GM23338 (cell line): ENCODE data around the gene MYOM1. TPM values are rescaled to one million over a fixed set of nuclear protein-coding genes. Genes with fewer than 3 reads are reported as not detected.
A peak's percentile ranks its signal among the peaks of the same experiment; 100 is the strongest.

ENCODE experiments used
- ATAC-seq: fragments of 200-7000 bp; cut with Tn5 transposase; 3 replicates; pipeline ENCODE4 v1.9.1; 2020
- DNase-seq: peaks from one replicate; pipeline ENCODE4 v3.0.0-alpha.2; 2015; ENCODE audit warnings: low spot score
- H2AFZ ChIP-seq: fragments of 200-600 bp; sonication (generic); 2 replicates; pipeline ENCODE4 v1.8.0; 2016; ENCODE audit warnings: antibody characterized with exemption, mild to moderate bottlenecking, moderate library complexity
- H3F3A ChIP-seq: fragments of 200-600 bp; sonication (generic); replicated peaks from 2 replicates; pipeline ENCODE4 v1.8.0; 2017; ENCODE audit warnings: antibody characterized with exemption, mixed run types, low read depth
- H3K27ac ChIP-seq: fragments of 200-600 bp; sonication (generic); 2 replicates; pipeline ENCODE4 v1.6.1; 2016; ENCODE audit warnings: low read depth
- H3K27me3 ChIP-seq: fragments of 200-600 bp; sonication (generic); 2 replicates; pipeline ENCODE4 v1.8.0; 2016; ENCODE audit warnings: mild to moderate bottlenecking, mixed run types, moderate library complexity; ENCODE audit not compliant: insufficient read depth
- H3K36me3 ChIP-seq: fragments of 200-600 bp; sonication (generic); 2 replicates; pipeline ENCODE4 v1.8.0; 2016; ENCODE audit warnings: mild to moderate bottlenecking; ENCODE audit not compliant: insufficient read depth
- H3K4me1 ChIP-seq: fragments of 200-600 bp; sonication (generic); 2 replicates; pipeline ENCODE4 v1.8.0; 2016; ENCODE audit warnings: mild to moderate bottlenecking, moderate library complexity; ENCODE audit not compliant: insufficient read depth
- H3K4me2 ChIP-seq: fragments of 200-600 bp; sonication (generic); 2 replicates; pipeline ENCODE4 v1.7.1; 2017; ENCODE audit warnings: mixed run types
- H3K4me3 ChIP-seq: fragments of 200-600 bp; sonication (generic); 2 replicates; pipeline ENCODE4 v1.6.1; 2016; ENCODE audit warnings: mixed run types
- H3K79me2 ChIP-seq: fragments of 200-600 bp; sonication (generic); replicated peaks from 2 replicates; pipeline ENCODE4 v1.8.0; 2017; ENCODE audit warnings: mild to moderate bottlenecking; ENCODE audit not compliant: insufficient read depth
- H3K9me2 ChIP-seq: fragments of 200-600 bp; sonication (generic); 2 replicates; pipeline ENCODE4 v1.8.0; 2017; ENCODE audit not compliant: insufficient read depth
- H4K20me1 ChIP-seq: fragments of 200-600 bp; sonication (generic); replicated peaks from 2 replicates; pipeline ENCODE4 v1.8.0; 2017; ENCODE audit warnings: mild to moderate bottlenecking; ENCODE audit not compliant: insufficient read depth
- H3K27ac Mint-ChIP-seq: 2 replicates; pipeline ENCODE4 v1.8.0; 2020; ENCODE audit warnings: inconsistent platforms, mild to moderate bottlenecking, moderate library complexity, mixed read lengths
- H3K27me3 Mint-ChIP-seq: 3 replicates; pipeline ENCODE4 v1.8.0; 2022; ENCODE audit warnings: low read depth, mild to moderate bottlenecking, moderate library complexity, mixed read lengths, inconsistent platforms; ENCODE audit not compliant: insufficient read depth, poor library complexity
- H3K36me3 Mint-ChIP-seq: 3 replicates; pipeline ENCODE4 v1.8.0; 2021; ENCODE audit warnings: low read depth, mild to moderate bottlenecking, inconsistent platforms, moderate library complexity, mixed read lengths
- H3K4me1 Mint-ChIP-seq: 3 replicates; pipeline ENCODE4 v1.8.0; 2020; ENCODE audit warnings: mild to moderate bottlenecking, inconsistent platforms, mixed read lengths
- H3K4me3 Mint-ChIP-seq: 3 replicates; pipeline ENCODE4 v1.8.0; 2021; ENCODE audit warnings: moderate library complexity, mild to moderate bottlenecking, inconsistent platforms, mixed read lengths
- H3K9me3 Mint-ChIP-seq: 3 replicates; pipeline ENCODE4 v1.8.0; 2020; ENCODE audit warnings: moderate library complexity, mild to moderate bottlenecking, inconsistent platforms, mixed read lengths
- CREB1 ChIP-seq: fragments of 250-450 bp; sonication (Bioruptor Pico); IDR thresholded peaks from 2 replicates; pipeline ENCODE4 v1.5.0; 2020; ENCODE audit warnings: low read depth, mild to moderate bottlenecking, moderate library complexity
- CTCF ChIP-seq, 2 experiments: fragments of 200-600 bp in 1 of 2; sonication (generic) in 1 of 2; conservative IDR thresholded peaks; 2 replicates each; pipeline versions ENCODE4 v1.5.1 to v1.6.1; 2016 to 2017; ENCODE audit warnings: antibody characterized with exemption in 2 of 2, low read depth in 2 of 2, mild to moderate bottlenecking in 2 of 2, moderate library complexity in 1 of 2
- ETS1 ChIP-seq: IDR thresholded peaks from 2 replicates; pipeline ENCODE4 v1.6.1; 2016; ENCODE audit warnings: antibody characterized with exemption
- EZH2 ChIP-seq: fragments of 200-600 bp; sonication (generic); IDR thresholded peaks from one replicate; pipeline ENCODE4 v1.8.0; 2017; ENCODE audit warnings: antibody characterized with exemption, mild to moderate bottlenecking, low read depth; ENCODE audit not compliant: unreplicated experiment
- EZH2phosphoT487 ChIP-seq: fragments of 200-600 bp; sonication (generic); IDR thresholded peaks from one replicate; pipeline ENCODE4 v1.8.1; 2018; ENCODE audit warnings: antibody characterized with exemption; ENCODE audit not compliant: unreplicated experiment
- JUNB ChIP-seq: IDR thresholded peaks from one replicate; pipeline ENCODE4 v1.6.1; 2016; ENCODE audit warnings: antibody characterized with exemption; ENCODE audit not compliant: unreplicated experiment
- NANOG ChIP-seq: IDR thresholded peaks from 2 replicates; pipeline ENCODE4 v1.6.1; 2016; ENCODE audit warnings: antibody characterized with exemption, borderline replicate concordance
- POLR2AphosphoS5 ChIP-seq: IDR thresholded peaks from 2 replicates; pipeline ENCODE4 v1.6.1; 2016; ENCODE audit warnings: antibody characterized with exemption, low read depth
- STAT1 ChIP-seq: IDR thresholded peaks from one replicate; pipeline ENCODE4 v1.6.1; 2016; ENCODE audit warnings: antibody characterized with exemption; ENCODE audit not compliant: unreplicated experiment
- ZNF114 ChIP-seq: fragments of 250-450 bp; sonication (Bioruptor Pico); IDR thresholded peaks from 2 replicates; pipeline ENCODE4 v1.5.0; 2020; ENCODE audit warnings: mild to moderate bottlenecking, moderate library complexity
- ZNF331 ChIP-seq: fragments of 250-450 bp; sonication (Bioruptor Pico); IDR thresholded peaks from 2 replicates; pipeline ENCODE4 v1.5.0; 2020; ENCODE audit warnings: low read depth, mild to moderate bottlenecking, moderate library complexity
- ZNF462 ChIP-seq: fragments of 250-450 bp; sonication (Bioruptor Pico); IDR thresholded peaks from 2 replicates; pipeline ENCODE4 v1.5.0; 2020; ENCODE audit warnings: mild to moderate bottlenecking, moderate library complexity
- polyA plus RNA-seq: library from polyadenylated mRNA; unstranded; fragments of >200 nt; fragmentation: Nextera tagmentation; extraction: Ambion mirVana; gene quantifications from 2 replicates; pipeline ENCODE4 v1.2.1, GENCODE V29; 2016
- total RNA-seq: library from RNA; depleted of rRNA; stranded (reverse); fragments of >200 nt; shearing (Covaris generic); gene quantifications from 2 replicates; pipeline ENCODE4 v1.2.3, GENCODE V29; 2014

The MYOM1 gene
- total and polyA plus RNA-seq, 2 experiments from 2014 or later = 0.27 to 0.38 TPM

GRCh38 chr18:3055816-3056215 is 164.0 kb downstream of the MYOM1 start:
- DNase-seq = peak; percentile 38
- ATAC-seq = no peak
- Histone ChIP-seq H3K36me3 (no peaks in the 10 kb centered on the region), H3K9me2 (no peaks in the 10 kb centered on the region), H3K4me1 (peaks cover 5% of the 10 kb centered on the region; the same call in 1 of the 2 replicates), H3K79me2 (no peaks in the 10 kb centered on the region), H2AFZ (no peak overlapping the region), H3K4me2 (no peak overlapping the region), H4K20me1 (no peaks in the 10 kb centered on the region), H3K27ac (no peak overlapping the region), H3F3A (no peaks in the 10 kb centered on the region), H3K4me3 (no peak overlapping the region), H3K27me3 (no peaks in the 10 kb centered on the region)
- H3K4me3 Mint-ChIP-seq = no peak overlapping the region
- peaks cover 6% of the 10 kb centered on the region; the same call in 2 of the 3 replicates for H3K9me3 Mint-ChIP-seq
- peaks cover 6% of the 10 kb centered on the region; the same call in 2 of the 3 replicates for H3K36me3 Mint-ChIP-seq
- H3K27ac Mint-ChIP-seq = no peak overlapping the region
- H3K4me1 Mint-ChIP-seq = peaks cover 10% of the 10 kb centered on the region
- H3K27me3 Mint-ChIP-seq = peaks cover 1% of the 10 kb centered on the region
- no peak for TF ChIP-seq EZH2phosphoT487
- TF ChIP-seq NANOG = no peak
- TF ChIP-seq CREB1 (CRISPR knock-in tag) = no peak
- TF ChIP-seq POLR2AphosphoS5 = no peak
- TF ChIP-seq ZNF114 (CRISPR knock-in tag) = no peak
- TF ChIP-seq STAT1 = no peak

- Histone ChIP-seq H3K27me3 (no peaks in the 10 kb centered on the region), H3F3A (no peaks in the 10 kb centered on the region), H3K4me1 (peaks cover 9% of the 10 kb centered on the region; the same call in 1 of the 2 replicates), H3K4me3 (no peak overlapping the region), H3K79me2 (no peaks in the 10 kb centered on the region), H2AFZ (no peak overlapping the region), H3K36me3 (no peaks in the 10 kb centered on the region), H3K9me2 (no peaks in the 10 kb centered on the region), H3K4me2 (no peak overlapping the region), H3K27ac (no peak overlapping the region), H4K20me1 (no peaks in the 10 kb centered on the region)
- Mint-ChIP-seq H3K4me1 (peaks cover 10% of the 10 kb centered on the region), H3K27ac (no peak overlapping the region), H3K4me3 (no peak overlapping the region), H3K27me3 (peaks cover 1% of the 10 kb centered on the region), H3K36me3 (peaks cover 6% of the 10 kb centered on the region; the same call in 2 of the 3 replicates), H3K9me3 (peaks cover 6% of the 10 kb centered on the region; the same call in 2 of the 3 replicates)
- ATAC-seq = no peak
- no peak for DNase-seq
- no peak for TF ChIP-seq ZNF462 (CRISPR knock-in tag)
- TF ChIP-seq NANOG = no peak
- TF ChIP-seq ZNF331 (CRISPR knock-in tag) = no peak
- no peak for TF ChIP-seq STAT1
- no peak for TF ChIP-seq CTCF (conservative IDR thresholded peaks at IDR 0.05; ENCODE audit: low read depth in 2 of 2)
- no peak for TF ChIP-seq ETS1
- TF ChIP-seq EZH2 = no peak
- TF ChIP-seq JUNB = no peak
- TF ChIP-seq ZNF114 (CRISPR knock-in tag) = no peak
These were observed 164.5 kb downstream of the MYOM1 start for GRCh38 chr18:3055186-3055728.
